Measurements from ENCODE around the gene NCKAP5L.
A peak's percentile ranks its signal among the peaks of the same experiment; 100 is the strongest.

The NCKAP5L gene

DNA sequence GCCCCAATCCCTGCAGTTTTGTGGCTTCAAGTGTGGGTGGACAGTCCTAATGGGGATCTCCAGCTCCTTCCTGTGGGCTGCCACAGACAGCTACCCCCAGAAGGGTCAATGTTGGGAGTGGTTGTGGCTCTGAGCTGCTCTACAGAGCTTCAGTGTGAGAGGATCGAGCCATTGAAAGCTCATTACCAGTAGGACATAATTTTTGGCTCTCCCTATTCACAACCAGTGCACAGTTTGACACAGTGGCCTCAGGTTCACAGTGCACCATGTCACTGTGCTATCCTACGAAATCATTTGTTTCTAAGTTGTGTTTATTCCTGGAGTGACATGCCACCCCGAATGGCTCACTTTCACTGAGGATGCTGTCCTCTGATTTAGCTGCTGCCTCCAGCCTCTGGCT, 64.1 kb downstream of the NCKAP5L start:
- H3K4me1 ChIP-seq (ENCODE audit: control insufficient read depth, insufficient read depth, low read length), result no peaks in the 10 kb centered on the region
- no peaks in the 10 kb centered on the region for H3K27me3 ChIP-seq (replicated peaks; ENCODE audit: control insufficient read depth, insufficient read depth, low read length)
- H3K4me3 ChIP-seq (ENCODE audit: low read length), result no peak overlapping the region
- H3K9me3 ChIP-seq (ENCODE audit: control insufficient read depth, low read length), result no peaks in the 10 kb centered on the region
- DNase-seq (ENCODE audit: low read depth), result no peak
- H3K9ac ChIP-seq (ENCODE audit: low read length), result no peak overlapping the region
- H3K36me3 ChIP-seq (ENCODE audit: control insufficient read depth, insufficient read depth, low read length, severe bottlenecking), result peaks cover 60% of the 10 kb centered on the region

DNA sequence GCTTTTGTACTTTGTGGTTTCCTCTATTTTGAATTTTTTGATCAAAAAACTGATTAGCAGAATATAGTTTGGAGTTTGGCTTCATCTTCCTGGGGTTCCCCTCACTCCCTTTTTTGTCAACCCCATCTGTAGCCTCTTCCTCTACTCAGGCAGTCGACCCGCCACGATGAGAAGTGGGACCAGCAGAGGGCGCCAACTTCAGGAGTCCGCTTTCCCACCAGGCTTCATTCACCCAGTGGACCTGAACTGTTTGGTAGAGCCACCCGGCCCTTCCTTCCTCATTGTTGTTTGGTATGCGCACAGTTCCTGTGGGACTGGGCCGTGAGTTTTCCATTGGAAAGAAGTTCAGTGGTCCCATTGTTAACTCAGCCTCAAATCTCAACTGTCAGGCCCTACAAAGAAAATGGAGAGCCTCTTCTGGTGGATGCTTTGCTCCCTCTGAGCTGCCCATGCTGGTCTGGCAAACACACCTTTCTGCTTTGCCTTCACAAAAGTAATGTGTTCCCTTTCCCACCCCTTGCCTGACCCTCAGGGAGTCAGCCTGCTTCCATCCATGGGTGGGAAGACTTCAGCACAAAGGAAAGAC, 65.1 kb downstream of the NCKAP5L start:
- Histone ChIP-seq H3K36me3 (ENCODE audit: control insufficient read depth, insufficient read depth, low read length, severe bottlenecking) (peaks cover 70% of the 10 kb centered on the region), H3K9me3 (ENCODE audit: control insufficient read depth, low read length) (no peaks in the 10 kb centered on the region), H3K4me1 (ENCODE audit: control insufficient read depth, insufficient read depth, low read length) (no peaks in the 10 kb centered on the region), H3K4me3 (ENCODE audit: low read length) (no peak overlapping the region), H3K9ac (ENCODE audit: low read length) (peak overlapping the region; percentile 16), H3K27me3 (replicated peaks; ENCODE audit: control insufficient read depth, insufficient read depth, low read length) (no peaks in the 10 kb centered on the region)
- peak; percentile 79 for DNase-seq (ENCODE audit: low read depth)

DNA sequence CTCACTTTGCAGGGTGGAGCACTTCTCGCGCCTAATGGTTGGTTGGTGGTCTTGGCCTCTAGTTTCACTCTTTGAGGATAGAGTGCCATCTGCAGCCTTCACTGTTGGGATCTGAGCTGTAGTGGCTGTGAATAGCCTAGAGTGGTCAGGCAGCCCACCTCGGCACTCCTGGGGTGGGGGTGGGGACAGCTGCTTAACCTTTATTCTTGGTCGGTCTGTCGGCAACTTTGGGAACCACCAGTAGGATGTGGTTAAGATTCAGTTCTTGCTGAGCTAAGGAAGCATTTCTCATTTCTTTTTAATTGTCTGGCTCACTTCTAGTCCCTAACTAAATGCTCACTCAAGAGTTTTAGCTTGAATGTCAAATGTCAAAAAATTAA, 65.8 kb downstream of the NCKAP5L start:
- Histone ChIP-seq H3K4me3 (ENCODE audit: low read length) (no peak overlapping the region), H3K36me3 (ENCODE audit: control insufficient read depth, insufficient read depth, low read length, severe bottlenecking) (peaks cover 77% of the 10 kb centered on the region), H3K27me3 (replicated peaks; ENCODE audit: control insufficient read depth, insufficient read depth, low read length) (no peaks in the 10 kb centered on the region), H3K4me1 (ENCODE audit: control insufficient read depth, insufficient read depth, low read length) (no peaks in the 10 kb centered on the region), H3K9ac (ENCODE audit: low read length) (no peak overlapping the region), H3K9me3 (ENCODE audit: control insufficient read depth, low read length) (no peaks in the 10 kb centered on the region)
- no peak for DNase-seq (ENCODE audit: low read depth)

DNA sequence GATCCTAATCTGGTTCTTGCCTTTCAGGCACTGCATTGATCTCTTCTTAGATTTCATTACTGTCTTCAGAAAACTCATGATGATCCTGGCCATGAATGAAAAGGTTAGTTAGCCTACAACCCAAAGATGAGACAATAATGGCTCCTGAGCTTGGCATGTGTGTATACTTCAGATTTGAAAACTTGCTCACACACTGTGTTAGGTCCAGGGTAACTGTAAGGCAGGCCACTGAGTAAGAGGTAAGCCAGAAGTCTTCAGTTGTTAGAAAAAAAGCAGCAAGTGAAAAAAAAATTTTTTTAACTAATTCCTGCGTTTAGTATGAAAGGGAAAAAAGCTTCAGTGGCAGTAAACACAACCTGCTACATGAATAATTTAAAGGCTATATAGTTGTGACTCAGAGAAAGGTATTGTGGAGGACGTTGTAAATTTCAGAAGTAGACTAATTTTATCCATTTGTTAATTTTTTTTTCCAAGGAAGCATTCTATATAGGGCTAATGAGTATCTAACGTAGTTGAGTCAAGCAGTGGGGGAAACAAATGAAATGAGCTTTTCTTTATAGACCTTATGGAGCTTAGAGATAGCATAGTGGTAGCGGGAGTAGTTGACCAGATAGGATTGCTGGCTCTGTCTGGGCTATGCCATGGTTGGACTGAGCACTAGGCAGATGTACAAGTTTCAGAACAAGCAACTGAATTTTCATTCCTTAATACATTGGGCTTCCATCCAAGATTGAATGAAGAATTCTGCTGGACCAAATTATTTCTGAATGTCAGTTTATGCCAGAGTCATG, 66.3 kb downstream of the NCKAP5L start:
- H3K27me3 ChIP-seq (replicated peaks; ENCODE audit: control insufficient read depth, insufficient read depth, low read length), result no peaks in the 10 kb centered on the region
- H3K9ac ChIP-seq (ENCODE audit: low read length), result no peak overlapping the region
- H3K36me3 ChIP-seq (ENCODE audit: control insufficient read depth, insufficient read depth, low read length, severe bottlenecking), result peaks cover 83% of the 10 kb centered on the region
- H3K4me3 ChIP-seq (ENCODE audit: low read length), result no peak overlapping the region
- no peak for DNase-seq (ENCODE audit: low read depth)
- H3K9me3 ChIP-seq (ENCODE audit: control insufficient read depth, low read length), result no peaks in the 10 kb centered on the region
- no peaks in the 10 kb centered on the region for H3K4me1 ChIP-seq (ENCODE audit: control insufficient read depth, insufficient read depth, low read length)

DNA sequence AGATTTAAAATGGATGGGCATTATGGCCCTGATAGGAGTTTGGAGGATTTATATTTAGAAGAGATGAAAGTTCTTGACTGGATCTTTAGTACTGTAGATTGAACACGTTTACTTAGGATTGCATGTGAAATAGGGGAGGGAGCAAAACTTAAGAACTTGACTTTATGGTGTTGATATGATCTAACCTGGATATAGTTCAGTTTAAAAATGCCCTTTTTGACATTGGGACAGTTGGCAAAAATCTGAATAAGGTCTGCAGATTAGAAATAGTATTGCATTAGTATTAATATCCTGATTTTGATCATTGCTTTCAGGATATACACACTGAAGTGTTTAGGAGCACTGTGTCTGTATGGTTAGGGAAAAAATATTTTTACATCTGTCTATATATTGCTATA, 77.2 kb downstream of the NCKAP5L start:
- Histone ChIP-seq H3K4me1 (ENCODE audit: control insufficient read depth, insufficient read depth, low read length) (peaks cover 38% of the 10 kb centered on the region), H3K9me3 (ENCODE audit: control insufficient read depth, low read length) (no peaks in the 10 kb centered on the region), H3K9ac (ENCODE audit: low read length) (peak overlapping the region; percentile 25), H3K36me3 (ENCODE audit: control insufficient read depth, insufficient read depth, low read length, severe bottlenecking) (peaks cover 47% of the 10 kb centered on the region), H3K27me3 (replicated peaks; ENCODE audit: control insufficient read depth, insufficient read depth, low read length) (no peaks in the 10 kb centered on the region), H3K4me3 (ENCODE audit: low read length) (no peak overlapping the region)
- DNase-seq (ENCODE audit: low read depth), result no peak

DNA sequence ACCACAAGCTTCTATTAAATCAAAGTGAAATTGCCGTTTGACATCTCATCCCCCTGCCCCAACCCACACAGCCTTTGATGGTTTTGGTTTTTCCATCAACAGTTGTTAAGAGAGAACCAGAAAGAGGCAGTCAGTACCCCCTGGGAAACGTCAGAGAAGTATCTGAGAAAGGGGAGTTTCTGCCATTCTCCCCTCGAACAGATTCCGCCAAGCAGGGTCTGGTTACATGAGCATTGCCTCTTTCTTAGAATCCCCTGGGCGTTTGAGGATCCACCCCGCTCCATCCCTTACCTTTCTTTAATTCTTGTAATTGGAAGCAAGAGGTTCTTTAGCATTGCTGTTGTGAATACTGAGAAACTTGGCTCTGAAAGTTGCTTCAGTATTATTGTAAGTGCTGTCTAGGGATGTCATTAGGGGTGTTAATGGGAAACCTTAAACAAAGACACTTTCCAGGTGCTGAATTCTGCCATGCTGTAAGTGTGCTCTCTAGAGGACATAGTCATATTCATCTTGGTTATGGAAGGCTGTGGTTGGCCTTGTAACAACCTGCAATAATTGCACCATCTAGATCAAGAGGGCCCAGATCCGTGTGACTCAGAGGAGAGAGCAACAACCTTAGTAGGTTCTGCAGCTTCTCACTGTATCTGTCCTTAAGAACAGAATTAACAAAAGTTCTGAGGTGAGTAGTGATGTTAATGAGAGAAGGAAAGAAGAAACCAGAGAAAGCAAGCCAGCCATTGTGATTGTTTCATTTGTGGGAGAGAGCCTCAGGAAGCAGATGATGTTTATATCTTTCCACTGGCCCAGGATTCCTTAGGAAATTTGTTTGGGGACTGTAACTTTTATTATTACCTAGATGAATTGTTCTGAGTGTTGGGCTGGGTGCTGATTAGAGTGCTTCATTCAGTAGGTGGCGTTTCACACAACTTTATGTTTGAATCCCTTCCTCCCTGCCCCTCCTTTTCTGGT, 77.9 kb downstream of the NCKAP5L start:
- Histone ChIP-seq H3K9me3 (ENCODE audit: control insufficient read depth, low read length) (no peaks in the 10 kb centered on the region), H3K27me3 (replicated peaks; ENCODE audit: control insufficient read depth, insufficient read depth, low read length) (no peaks in the 10 kb centered on the region), H3K36me3 (ENCODE audit: control insufficient read depth, insufficient read depth, low read length, severe bottlenecking) (peaks cover 40% of the 10 kb centered on the region), H3K9ac (ENCODE audit: low read length) (peak overlapping the region; percentile 25), H3K4me3 (ENCODE audit: low read length) (no peak overlapping the region), H3K4me1 (ENCODE audit: control insufficient read depth, insufficient read depth, low read length) (peaks cover 38% of the 10 kb centered on the region)
- DNase-seq (ENCODE audit: low read depth), result peak; percentile 58

DNA sequence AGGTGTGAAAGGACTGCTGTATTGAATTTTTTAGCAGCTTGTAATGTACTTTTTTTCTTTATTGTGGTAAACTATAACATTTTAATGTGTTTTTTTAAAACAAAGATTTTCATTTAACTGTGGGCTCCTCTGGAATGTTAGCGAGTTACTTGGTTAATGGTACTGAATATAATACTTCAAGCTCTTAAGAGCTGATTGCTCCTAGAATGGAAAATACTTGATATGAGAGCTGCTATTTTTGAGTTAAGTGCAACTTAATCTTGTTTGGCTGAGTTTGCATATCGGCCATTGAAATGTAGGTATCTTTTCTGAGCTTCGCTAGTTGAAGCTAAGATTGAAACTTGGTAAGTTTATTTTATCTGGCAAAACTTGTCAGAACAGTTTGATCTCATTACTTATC, 79.4 kb downstream of the NCKAP5L start:
- Histone ChIP-seq H3K36me3 (ENCODE audit: control insufficient read depth, insufficient read depth, low read length, severe bottlenecking) (peaks cover 27% of the 10 kb centered on the region), H3K4me3 (ENCODE audit: low read length) (no peak overlapping the region), H3K9ac (ENCODE audit: low read length) (no peak overlapping the region), H3K9me3 (ENCODE audit: control insufficient read depth, low read length) (no peaks in the 10 kb centered on the region), H3K27me3 (replicated peaks; ENCODE audit: control insufficient read depth, insufficient read depth, low read length) (no peaks in the 10 kb centered on the region), H3K4me1 (ENCODE audit: control insufficient read depth, insufficient read depth, low read length) (peaks cover 43% of the 10 kb centered on the region)
- DNase-seq (ENCODE audit: low read depth), result no peak

DNA sequence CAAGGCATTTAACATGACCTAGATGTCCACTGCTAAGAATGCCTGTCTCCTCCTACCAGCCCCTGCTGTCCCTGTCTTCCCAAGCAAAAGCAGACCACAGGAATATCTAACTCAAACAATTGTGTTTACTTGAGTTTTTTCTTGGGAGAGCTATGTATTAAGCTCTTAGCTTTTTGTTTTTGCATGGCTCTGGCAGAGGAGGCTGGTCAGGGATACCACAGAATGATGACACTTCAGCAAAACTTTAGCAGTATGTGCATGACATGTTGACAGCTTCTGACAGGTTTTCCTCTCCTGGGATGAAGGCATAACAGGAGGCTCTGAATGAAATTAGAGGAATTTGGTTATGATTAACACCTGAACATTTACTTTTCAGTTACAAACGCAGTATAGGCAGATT, 79.9 kb downstream of the NCKAP5L start:
- no peak overlapping the region for H3K9ac ChIP-seq (ENCODE audit: low read length)
- peaks cover 22% of the 10 kb centered on the region for H3K36me3 ChIP-seq (ENCODE audit: control insufficient read depth, insufficient read depth, low read length, severe bottlenecking)
- H3K4me3 ChIP-seq (ENCODE audit: low read length), result no peak overlapping the region
- no peaks in the 10 kb centered on the region for H3K9me3 ChIP-seq (ENCODE audit: control insufficient read depth, low read length)
- no peaks in the 10 kb centered on the region for H3K27me3 ChIP-seq (replicated peaks; ENCODE audit: control insufficient read depth, insufficient read depth, low read length)
- peak; percentile 27 for DNase-seq (ENCODE audit: low read depth)
- peaks cover 43% of the 10 kb centered on the region for H3K4me1 ChIP-seq (ENCODE audit: control insufficient read depth, insufficient read depth, low read length)

DNA sequence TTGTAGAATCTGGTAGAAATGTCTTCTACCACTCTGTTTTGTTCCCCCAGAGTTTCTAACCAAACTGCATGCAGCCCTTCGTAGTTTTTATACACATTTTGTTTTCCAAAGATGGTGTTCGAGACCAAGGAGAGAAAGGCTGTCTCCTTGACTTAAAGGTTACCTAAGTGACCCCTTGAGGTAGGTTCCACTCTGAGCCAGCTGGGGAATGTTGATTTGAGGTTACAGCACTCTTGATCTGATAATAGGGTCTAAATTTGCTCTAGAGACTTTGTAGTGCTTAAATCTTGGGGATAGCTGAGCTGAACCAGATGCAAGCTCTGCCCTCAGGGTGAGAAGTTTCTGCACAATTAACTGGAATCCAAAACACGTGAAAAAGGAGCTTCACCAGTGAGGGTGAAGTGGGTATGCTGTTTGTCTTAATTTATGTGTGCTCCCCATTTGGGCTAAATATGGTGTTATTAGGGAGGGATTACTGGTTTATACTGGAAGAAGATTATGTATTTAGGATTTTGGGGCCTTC, 83.8 kb downstream of the NCKAP5L start:
- Histone ChIP-seq H3K36me3 (ENCODE audit: control insufficient read depth, insufficient read depth, low read length, severe bottlenecking) (peaks cover 6% of the 10 kb centered on the region), H3K9me3 (ENCODE audit: control insufficient read depth, low read length) (no peaks in the 10 kb centered on the region), H3K4me1 (ENCODE audit: control insufficient read depth, insufficient read depth, low read length) (peaks cover 29% of the 10 kb centered on the region), H3K9ac (ENCODE audit: low read length) (no peak overlapping the region), H3K4me3 (ENCODE audit: low read length) (peak overlapping the region; percentile 45), H3K27me3 (replicated peaks; ENCODE audit: control insufficient read depth, insufficient read depth, low read length) (no peaks in the 10 kb centered on the region)
- no peak for DNase-seq (ENCODE audit: low read depth)

DNA sequence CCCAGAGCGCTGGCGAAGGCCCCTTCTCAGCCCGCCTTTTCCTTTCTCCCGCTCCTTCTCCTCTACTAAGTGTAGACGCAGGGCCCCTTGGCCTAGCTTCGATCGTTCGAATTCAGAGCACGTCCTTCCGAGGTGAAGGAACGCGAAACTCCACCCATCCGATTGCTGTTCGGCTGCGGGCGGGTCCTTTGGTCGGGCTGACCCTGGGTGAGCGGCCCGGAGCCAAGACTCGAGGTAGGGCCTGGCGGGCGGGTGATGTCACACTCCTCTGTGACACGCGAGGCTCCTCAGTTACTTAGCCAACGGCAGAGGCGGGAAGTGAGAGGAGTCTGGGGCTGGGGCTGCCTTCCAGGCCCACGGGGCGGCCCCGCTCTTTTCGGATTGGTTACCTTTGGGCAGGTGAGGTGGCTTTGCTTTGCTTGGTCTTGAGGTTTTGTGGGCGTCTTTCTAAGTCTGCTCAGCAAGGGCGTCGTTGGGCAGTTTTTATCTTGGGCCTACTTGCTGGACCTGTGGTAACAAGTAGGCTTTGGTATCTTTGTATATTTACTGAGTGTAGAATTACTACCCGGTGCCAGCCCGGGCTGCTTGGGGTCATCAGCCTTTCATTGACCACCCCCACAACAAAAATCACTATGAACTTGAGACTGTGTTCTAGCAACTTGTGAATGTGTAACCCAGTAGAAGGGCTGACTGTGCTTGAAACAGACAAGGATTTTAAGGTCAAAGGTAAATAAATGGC, 86.2 kb downstream of the NCKAP5L start:
- Histone ChIP-seq H3K4me1 (ENCODE audit: control insufficient read depth, insufficient read depth, low read length) (peaks cover 27% of the 10 kb centered on the region), H3K9ac (ENCODE audit: low read length) (peak overlapping the region; percentile 94), H3K36me3 (ENCODE audit: control insufficient read depth, insufficient read depth, low read length, severe bottlenecking) (no peaks in the 10 kb centered on the region), H3K4me3 (ENCODE audit: low read length) (peak overlapping the region; percentile 88), H3K27me3 (replicated peaks; ENCODE audit: control insufficient read depth, insufficient read depth, low read length) (no peaks in the 10 kb centered on the region), H3K9me3 (ENCODE audit: control insufficient read depth, low read length) (no peaks in the 10 kb centered on the region)
- DNase-seq (ENCODE audit: low read depth), result peak; percentile 95

All from adipocyte (in vitro differentiated cells).